GM21619 (cell line): Measurements from ENCODE around the gene CDC5L.
A peak's percentile ranks its signal among the peaks of the same experiment; 100 is the strongest.
"Not testable (repeated sequence)": the region's sequence is repeated elsewhere in the genome, so short reads cannot be mapped to it uniquely, and the experiment has no call there.

Source experiments
- ATAC-seq: cut with Tn5 transposase; IDR thresholded peaks from one replicate; pipeline ENCODE4 v1.9.1; 2021; ENCODE audit not compliant: unreplicated experiment

CDC5L gene

DNA sequence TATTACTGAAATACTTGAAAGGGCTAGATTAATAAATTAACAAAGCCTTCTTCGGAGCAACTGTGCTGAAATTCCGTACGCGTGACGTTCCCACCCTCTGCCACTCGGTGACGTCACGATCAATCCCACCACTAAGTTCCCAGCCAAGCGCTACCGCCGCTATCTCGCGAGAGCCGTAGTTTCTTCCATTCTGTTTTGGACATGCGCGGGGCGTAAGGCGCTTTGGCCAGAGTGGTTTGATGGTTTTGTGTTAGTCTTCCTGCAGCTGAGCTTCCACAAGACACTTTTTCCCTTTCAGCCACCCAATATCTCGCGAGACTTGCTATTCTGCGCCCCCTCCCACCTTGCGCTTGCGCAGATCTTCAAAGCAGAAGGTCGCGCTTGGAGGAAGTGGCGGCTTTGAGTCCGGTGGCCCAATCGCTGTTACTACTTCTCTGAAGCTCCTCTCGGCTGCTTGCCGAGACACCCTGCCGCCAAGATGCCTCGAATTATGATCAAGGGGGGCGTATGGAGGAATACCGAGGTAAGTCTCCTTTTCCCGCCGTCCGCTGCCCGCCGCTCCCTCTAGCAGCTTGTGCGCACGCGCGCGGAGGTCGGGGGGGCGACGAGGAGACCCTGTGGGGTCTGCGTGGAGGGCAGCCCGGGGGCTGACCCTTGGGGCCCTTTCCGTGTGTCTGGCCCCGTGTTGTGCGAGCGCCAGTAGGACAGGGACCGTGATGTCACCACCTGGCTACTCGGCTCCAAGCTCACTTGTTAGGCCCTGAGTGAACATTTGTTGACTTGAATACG, at the start of gene CDC5L:
CDC5L (plus strand) TSS at position 361 of the 789 bp plus-strand sequence; CDS start at position 479, 118 bp downstream.
- ATAC-seq = peak; percentile 90

DNA sequence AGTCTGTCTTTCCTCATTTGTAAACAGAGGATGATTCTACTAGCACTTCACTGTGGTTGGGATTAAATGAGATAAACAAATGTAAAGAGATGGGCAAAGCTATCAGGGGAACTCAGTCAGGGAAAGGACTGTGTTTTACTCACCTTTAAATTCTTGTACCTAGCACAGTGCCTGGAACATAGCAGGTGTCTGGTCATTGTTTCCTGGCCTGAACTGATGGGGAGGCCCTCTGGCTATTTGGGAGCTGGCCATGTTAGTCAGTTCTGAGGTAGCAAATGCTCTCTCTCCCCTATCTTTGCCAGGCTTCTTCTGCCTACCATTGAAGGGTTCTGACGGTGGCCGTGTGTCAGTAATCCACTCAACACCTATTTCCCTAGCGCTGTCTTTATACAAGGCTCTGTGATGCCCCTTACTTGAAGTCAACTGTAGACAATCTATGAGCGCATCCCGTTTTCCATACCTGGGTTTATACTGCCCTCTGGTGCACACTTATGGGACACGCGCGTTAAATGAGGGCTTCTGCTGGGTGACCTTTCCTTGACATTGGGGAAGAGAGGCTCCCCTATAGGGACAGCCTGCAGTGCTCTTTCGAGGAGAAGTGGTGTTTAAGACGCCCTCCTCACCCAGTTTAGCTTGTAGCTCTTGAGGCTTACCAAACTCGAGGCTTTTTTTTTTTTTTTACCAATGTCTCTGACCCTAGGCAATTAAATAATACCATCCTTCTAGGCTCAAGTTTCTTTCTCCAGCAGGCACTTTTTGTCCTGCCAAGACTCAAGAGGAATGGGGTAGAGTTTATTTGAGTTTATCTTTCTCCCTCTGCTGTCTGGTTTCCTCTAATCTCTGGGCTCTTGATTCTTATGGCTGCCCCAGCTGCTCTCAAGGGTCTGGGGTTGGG, 49.0 kb upstream of the CDC5L start:
- ATAC-seq = peak; percentile 75

DNA sequence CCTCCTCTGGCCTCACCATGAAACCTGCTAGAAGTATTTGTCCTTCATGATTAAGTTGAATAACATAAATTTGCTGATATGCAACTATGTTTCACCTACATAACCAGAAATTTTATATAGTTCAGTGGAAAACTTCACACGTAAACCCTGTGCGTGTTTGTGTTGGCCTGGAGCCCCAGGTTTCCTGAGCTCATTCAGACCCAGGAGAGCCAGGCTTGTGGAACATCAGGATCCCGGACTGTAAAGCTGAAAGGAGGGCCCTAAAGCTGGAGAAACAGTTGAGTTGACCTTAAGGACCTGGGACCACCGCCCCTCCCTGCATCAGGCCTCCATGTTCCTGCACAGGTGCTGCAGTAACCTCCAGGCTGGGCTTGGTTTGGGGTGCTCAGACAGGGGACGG, 48.2 kb upstream of the CDC5L start:
- ATAC-seq = no peak

DNA sequence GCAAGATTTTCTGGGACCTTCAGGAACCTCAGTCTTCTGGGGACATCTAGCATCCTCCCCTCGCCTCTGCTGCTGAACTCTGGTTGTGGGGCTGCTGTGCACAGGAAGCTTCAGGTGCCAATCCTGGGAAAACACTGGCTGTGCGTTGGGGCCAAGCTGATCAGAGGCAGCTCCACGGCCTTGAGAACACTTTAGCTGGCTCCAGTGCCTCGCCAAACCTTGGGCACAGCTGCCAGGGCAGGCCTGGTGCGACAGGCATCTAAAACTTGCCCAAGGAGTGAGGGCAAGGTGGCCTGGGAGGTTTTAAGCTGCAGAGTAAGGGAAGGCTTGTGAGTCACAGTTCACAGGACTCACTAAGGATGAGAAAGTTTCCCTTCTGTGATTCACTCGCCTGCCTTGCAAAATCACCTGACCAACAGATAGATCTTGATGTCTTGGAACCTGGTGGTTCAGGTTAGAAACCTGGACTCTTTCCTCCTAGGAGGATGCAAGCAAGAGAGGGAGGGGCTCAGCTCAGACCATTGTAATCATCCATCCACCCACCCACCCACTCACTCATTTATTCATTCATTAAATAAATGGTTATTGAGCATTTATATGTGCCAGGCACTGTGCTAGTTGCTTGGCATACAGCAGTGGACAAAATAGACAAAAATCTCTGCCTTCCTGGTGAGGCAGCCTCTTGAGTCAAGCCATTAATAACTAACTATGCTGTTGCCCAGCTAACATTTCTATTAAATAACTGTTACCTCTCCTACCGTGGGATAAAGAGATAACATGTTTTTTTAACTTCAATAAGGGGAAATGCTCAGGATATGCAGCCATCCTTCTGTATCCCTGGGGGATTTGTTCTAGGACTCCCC, 47.5 kb upstream of the CDC5L start:
- ATAC-seq = no peak

DNA sequence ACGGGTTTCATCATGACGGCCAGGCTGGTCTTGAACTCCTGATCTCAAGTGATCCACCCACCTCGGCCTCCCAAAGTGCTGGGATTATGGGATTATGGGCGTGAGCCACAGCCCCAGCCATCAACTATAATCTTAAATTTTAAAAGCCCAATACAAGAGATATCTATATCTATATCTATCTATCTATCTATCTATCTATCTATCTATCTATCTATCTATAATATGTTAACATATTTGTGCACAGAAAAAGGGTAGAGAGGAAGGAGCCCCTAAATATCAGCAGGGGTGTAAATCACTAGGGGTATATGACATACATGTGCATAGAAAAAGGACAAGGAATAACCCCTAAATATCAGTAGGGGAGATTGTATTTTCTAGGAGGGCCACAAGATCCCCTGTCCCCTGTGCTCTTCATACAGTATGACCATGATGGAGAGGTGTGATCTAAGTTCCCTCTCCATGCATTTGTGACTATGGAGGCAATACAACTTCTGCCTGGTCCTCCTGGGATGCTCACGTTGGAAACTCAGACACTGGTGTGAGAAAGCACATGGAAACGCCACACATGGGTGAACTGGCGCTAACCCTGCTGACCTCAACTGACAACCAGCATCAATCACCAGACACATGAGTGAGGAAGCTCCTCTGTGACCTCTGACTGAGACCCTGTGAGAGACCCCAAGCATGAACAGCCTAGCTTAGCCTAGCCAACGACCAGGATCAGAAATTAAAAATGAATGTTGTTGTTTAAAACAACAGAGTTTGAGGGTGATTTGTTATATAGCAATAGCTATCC, 46.2 kb upstream of the CDC5L start:
- no peak for ATAC-seq

DNA sequence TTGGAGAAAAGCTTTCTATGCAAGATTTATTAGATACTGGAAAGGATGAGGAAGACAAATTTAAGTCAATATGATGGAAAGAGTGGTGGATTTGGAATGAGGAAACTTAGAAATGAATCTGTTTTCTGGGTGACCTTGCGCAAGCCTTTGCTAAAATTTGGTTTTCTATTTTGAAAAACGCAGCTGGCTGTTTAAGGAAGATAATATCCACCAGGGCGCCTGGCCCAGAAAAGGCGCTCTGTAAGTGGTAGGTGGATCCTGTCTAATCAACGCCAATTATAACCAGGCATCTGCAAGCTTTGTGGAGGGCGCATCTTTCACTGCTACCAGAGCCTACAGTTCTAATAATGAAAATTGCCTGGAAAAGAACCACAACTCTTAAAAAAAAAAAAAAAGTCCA, 45.5 kb upstream of the CDC5L start:
- ATAC-seq = no peak

DNA sequence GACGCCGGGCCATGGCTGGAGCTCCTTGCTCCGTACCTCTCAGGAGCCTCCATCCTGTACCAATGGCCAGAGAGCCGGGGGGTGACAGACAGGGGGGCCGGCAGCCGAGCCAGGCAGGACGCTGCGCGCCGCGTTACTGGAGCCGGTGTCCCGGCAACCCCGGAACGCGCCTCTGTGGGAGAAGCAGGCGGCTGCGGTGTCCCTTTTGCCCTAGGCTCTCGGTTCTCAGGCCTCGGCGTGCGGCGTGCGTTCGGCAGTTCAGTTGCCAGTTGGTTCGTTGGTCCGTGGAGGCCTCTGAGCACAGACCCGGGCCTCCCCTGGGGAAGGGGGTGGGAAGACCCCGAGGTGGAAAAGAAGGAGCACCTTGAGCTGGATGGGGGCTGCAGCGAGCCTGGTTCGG, 45.0 kb upstream of the CDC5L start, which contains the start of gene SPATS1:
SPATS1 (plus strand) TSS at position 162 of the 400 bp plus-strand sequence. CDS start 446 bp downstream, outside the sequence.
- no peak for ATAC-seq

DNA sequence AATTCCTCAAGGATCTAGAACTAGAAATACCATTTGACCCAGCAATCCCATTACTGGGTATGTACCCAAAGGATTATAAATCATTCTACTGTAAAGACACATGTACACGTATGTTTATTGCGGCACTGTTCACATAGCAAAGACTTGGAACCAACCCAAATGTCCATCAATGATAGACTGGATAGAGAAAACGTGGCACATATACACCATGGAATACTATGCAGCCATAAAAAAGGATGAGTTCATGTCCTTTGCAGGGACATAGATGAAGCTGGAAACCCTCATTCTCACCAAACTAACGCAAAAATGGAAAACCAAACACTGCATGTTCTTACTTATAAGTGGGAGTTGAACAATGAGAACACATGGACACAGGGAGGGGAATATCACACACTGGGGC, 40.7 kb upstream of the CDC5L start:
- ATAC-seq = not testable (repeated sequence)

DNA sequence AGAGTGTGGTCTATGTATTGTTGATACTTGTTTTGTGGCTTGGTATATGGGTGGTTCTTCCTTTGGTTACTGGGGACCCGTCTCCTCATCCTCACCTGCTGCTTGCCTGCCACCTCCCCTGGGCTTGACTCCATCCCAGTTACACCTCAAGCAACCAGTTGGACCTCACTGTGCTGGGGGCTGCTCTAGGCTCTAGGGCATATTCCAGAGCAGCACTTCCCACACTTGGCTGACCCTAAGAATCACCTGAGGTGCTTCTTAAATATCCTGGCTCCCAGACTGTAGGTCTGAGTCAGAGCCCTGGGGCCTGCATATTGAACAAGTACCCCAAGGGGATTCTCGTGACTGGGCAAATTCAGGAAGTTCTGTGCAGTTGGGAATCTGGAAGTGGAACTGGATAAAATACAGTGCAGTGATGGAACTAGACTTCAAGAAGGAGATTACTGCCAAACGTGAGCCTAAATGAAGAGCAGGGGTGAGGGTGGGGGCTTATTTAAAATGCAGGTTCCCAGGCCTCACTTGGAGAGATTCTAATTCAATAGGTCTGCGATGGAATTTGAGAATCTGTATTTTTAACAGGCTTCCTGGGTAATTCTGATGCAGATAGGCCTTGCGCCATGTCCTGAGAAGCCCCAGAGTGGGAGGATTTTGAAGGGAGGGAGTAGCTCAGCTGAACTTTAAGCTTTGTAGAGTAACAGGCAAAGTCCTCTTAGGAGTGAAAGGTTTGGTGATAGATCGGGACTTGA, 37.4 kb upstream of the CDC5L start:
- ATAC-seq = no peak

DNA sequence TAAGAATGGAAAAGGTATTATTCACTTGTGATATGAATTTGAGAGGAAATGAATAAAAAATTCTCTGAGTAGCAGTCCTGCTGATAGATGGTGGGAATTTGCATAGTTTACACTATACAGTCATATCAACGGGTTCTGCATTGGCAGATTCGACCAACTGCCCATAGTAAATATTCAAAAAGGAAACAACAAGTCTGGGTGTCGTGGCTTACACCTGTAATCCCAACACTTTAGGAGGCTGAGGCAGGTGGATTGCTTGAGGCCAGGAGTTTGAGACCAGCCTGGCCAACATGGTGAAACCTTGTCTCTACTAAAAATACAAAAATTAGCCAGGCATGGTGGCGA, 36.9 kb upstream of the CDC5L start:
- ATAC-seq = not testable (repeated sequence)

DNA sequence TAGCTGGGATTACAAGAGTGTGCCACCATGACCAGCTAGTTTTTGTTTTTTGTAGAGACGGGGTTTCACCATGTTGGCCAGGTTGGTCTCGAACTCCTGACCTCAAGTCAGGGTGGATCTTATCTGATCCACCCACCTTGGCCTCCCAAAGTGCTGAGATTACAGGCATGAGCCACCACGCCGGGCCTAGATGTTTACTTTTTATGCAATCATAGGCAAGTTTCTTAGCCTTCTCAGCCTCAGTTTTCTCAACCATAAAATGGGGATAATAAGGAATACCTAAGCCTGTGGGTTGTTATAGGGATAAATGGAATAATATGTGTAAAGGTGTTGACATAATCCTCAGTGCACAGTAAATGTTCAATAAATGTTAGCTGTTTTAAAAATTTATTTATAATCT, 35.2 kb upstream of the CDC5L start:
- no peak for ATAC-seq

DNA sequence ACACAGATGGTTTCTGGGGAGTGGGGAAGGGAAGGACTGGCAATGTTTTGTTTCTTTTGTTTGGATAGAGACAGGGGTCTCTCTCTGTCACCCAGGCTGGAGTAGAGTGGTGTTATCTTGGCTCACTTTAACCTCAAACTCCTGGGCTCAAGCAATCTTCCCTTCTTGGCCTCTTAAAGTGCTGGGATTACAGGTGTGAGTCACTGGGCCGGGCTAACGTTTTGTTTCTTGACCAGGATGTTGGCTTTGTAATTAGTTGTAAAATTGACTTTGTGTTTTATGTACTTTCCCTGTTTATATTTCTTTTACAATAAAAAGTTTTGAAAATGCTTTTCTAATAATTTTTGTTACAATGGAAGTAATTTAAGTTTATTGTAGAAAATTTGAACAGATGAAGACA, 34.2 kb upstream of the CDC5L start:
- no peak for ATAC-seq

DNA sequence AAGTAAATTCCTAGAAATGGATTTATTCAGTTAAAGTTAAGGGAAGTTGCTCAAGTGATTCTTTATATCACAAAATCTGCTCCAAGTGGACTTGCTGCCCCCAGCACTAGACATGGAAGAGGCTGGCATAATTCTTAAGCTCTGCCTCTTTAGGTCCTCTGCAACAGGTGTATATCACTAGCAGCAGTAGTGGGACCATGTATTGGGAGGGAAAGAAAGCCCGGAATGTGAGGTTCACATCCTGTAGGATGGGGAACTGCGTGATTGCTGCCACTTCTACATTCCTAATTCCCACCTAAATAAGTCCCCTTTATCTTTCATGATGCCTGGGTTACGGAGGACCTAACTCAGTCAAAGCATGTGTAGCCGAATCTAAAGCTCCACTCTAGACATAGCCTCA, 31.9 kb upstream of the CDC5L start:
- no peak for ATAC-seq

DNA sequence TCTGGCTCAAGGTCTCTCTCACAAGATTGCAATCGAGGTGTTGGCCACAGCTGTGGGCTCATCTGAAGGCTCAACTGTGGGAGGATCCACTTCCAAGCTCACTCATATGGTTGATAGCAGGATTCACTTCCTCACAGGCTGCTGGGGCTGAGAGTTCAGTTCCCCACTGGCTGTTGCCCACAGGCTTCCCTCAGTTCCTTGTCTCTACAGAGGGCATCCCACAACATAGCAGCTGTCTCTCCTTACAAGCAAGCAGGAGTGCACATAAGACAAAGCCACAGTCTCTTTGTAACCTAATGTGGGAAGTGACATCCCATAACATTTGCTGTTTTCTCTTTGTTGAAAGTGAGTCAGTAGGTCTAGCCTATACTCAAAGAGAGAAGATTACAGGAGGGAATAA, 31.0 kb upstream of the CDC5L start:
- ATAC-seq = no peak

DNA sequence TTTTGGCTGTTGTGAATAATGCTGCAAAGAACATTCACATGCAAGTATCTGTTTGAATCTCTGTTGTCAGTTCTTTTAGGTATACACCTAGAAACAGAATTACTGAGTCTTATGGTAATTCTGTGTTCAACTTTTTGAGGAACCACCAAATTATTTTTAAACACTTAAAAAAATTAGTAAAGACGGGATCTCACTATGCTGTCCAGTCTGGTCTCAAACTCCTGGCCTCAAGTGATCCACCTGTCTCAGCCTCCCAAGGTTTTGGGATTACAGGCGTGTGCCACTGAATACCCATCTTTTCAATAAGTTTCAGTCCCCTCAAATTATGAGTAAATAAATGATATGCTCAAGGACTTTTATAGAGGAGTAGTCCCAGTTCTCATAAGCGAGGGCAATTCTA, 27.5 kb upstream of the CDC5L start:
- no peak for ATAC-seq

DNA sequence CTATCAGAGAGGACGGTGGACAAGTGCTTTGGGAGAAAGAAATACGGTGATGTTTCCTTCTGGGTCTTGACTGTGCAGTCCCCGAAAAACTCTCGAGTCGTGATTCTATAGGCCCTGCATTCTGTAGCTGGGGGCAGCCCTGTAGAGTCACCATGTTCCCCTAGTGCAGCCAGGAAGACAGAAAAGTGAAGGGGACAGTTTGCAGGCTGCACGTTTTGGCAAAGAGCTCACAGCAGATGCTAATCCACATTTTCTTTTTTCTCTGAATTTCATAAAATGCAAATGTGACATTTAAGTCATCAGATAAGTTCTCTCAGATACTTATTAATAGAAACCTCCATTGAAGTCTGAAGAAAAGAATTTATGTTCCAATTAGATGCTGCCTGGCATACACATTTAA, 25.6 kb upstream of the CDC5L start:
- ATAC-seq = no peak

DNA sequence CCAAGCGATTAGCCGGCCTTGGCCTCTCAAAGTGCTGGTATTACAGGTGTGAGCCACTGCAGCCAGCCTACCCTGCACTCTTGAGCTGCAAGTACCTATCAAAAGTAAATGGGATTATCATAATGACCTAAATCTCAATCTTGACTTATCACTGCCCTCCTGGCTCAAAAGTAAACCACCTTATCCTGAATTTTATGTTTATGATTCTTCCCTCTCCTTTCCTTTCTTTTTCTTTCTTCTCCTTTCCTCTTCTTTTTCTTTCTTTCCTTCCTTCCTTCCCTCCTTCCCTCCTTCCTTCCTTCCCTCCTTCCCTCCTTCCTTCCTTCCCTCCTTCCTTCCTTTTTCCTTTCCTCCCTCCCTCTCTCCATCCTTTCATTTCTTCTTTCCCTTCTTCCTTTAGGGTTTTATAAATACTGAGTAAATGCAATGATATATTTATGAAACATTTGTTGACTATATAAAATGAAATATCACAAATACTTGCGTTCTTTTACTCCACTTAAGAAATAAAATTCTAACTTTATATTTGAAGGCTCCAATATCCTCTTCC, 24.1 kb upstream of the CDC5L start:
- ATAC-seq = no peak

DNA sequence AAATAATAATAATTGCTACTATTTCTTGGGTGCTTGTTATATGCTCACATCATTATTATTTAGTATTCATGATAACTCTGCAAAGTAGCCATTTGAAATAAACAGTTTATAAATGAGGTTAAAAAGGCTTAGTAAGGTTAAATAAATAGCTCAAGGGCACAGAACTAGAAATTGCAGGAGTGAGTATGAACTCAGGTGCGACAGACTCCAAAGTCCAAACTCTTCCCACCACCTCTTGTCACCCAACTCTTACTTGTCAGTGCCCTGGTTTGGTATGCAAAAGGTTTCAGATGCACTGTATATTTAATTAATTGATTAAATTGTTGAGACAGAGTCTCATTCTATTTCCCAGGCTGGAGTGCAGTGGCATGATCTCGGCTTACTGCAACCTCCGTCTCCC, 20.7 kb upstream of the CDC5L start:
- ATAC-seq = no peak

DNA sequence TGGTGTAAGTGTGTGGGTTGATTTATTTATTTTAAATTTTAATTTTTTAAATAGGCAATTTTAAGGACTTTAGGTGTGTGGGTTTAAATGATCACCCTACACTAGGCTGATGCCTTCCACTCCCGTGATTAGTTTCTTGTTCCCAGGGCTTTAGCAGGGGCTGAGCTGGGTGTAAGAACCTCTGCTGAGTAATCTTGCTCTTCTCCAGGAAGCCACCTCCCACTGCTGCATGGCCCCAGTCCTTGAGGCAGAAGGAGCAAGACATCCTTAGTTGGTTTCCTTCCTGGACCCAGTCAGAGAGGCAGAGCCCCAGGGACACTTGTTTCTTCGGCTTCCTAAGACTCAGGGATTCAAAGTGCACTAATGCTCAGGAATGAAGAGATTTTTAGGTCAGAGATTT, 19.8 kb upstream of the CDC5L start:
- no peak for ATAC-seq
